GM12878 (cell line): Measurements from ENCODE around the gene PSMB5.

ENCODE experiments used
- BMI1 ChIP-seq: fragments of 450-650 bp; IDR thresholded peaks from 2 replicates; pipeline ENCODE4 v1.6.1; 2016; ENCODE audit warnings: mild to moderate bottlenecking, moderate library complexity, borderline replicate concordance
- CTCF ChIP-seq, 3 experiments: IDR thresholded peaks in 2 of 3; conservative IDR thresholded peaks in 1 of 3; 2 replicates each; pipeline ENCODE4 v1.5.1; 2011; ENCODE audit warnings: low read depth in 3 of 3, low read length in 3 of 3, mild to moderate bottlenecking in 3 of 3, control low read depth in 2 of 3, moderate library complexity in 2 of 3, inconsistent platforms in 1 of 3, mixed read lengths in 1 of 3; ENCODE audit not compliant: control insufficient read depth in 2 of 3, insufficient read depth in 1 of 3; ENCODE audit errors: extremely low read depth in 1 of 3
- ELK1 ChIP-seq: IDR thresholded peaks from 2 replicates; pipeline ENCODE4 v1.6.1; 2012; ENCODE audit warnings: low read depth, low read length, improper control_type of control experiment
- MAX ChIP-seq: IDR thresholded peaks from 2 replicates; pipeline ENCODE4 v1.6.1; 2012; ENCODE audit warnings: low read depth, low read length, improper control_type of control experiment
- NFXL1 ChIP-seq: fragments of 450-650 bp; IDR thresholded peaks from 2 replicates; pipeline ENCODE4 v1.6.1; 2017; ENCODE audit warnings: antibody characterized with exemption, mild to moderate bottlenecking, borderline replicate concordance
- POLR2A ChIP-seq: IDR thresholded peaks from 2 replicates; pipeline ENCODE4 v1.6.1; 2011; ENCODE audit warnings: low read depth, mild to moderate bottlenecking, low read length
- RAD21 ChIP-seq: IDR thresholded peaks from 2 replicates; pipeline ENCODE4 v1.6.1; 2011; ENCODE audit warnings: mild to moderate bottlenecking, low read depth, low read length, moderate library complexity; ENCODE audit not compliant: insufficient read depth
- REST ChIP-seq: IDR thresholded peaks from 2 replicates; pipeline ENCODE4 v1.6.1; 2012; ENCODE audit warnings: mild to moderate bottlenecking, low read depth, low read length
- SP1 ChIP-seq: IDR thresholded peaks from one replicate; pipeline ENCODE4 v1.6.1; 2011; ENCODE audit warnings: low read depth, low read length
- SPI1 ChIP-seq: IDR thresholded peaks from 2 replicates; pipeline ENCODE4 v1.6.1; 2011; ENCODE audit warnings: low read depth, mild to moderate bottlenecking, low read length, moderate library complexity, borderline replicate concordance; ENCODE audit not compliant: insufficient read depth
- STAT3 ChIP-seq: IDR thresholded peaks from 2 replicates; pipeline ENCODE4 v1.6.1; 2011; ENCODE audit warnings: low read depth, low read length, improper control_type of control experiment
- TBL1XR1 ChIP-seq: IDR thresholded peaks from 2 replicates; pipeline ENCODE4 v1.6.1; 2012; ENCODE audit warnings: low read depth, low read length, improper control_type of control experiment

GRCh38 chr14:23024612-23025075 is 10.1 kb downstream of the PSMB5 start:
- TF ChIP-seq SP1: no peak
- TF ChIP-seq MAX: no peak
- no peak for TF ChIP-seq BMI1
- TF ChIP-seq SPI1: no peak
- TF ChIP-seq STAT3: no peak
- no peak for TF ChIP-seq ELK1
- no peak for TF ChIP-seq RAD21
- TF ChIP-seq POLR2A: no peak
- no peak for TF ChIP-seq NFXL1
- TF ChIP-seq TBL1XR1: no peak
- no peak for TF ChIP-seq REST
- no peak for TF ChIP-seq CTCF (IDR thresholded peaks at IDR 0.05 in 2 of 3, conservative IDR thresholded peaks at IDR 0.05 in 1 of 3; ENCODE audit: control insufficient read depth in 2 of 3, extremely low read depth in 1 of 3, insufficient read depth in 1 of 3, low read depth in 3 of 3, low read length in 3 of 3)
